GM19438 (cell line): Measurements from ENCODE around the gene SLC38A8.

ENCODE experiments used
- ATAC-seq: cut with Tn5 transposase; IDR thresholded peaks from one replicate; pipeline ENCODE4 v1.9.1; 2021; ENCODE audit warnings: low read depth; ENCODE audit not compliant: unreplicated experiment

SLC38A8 gene

DNA sequence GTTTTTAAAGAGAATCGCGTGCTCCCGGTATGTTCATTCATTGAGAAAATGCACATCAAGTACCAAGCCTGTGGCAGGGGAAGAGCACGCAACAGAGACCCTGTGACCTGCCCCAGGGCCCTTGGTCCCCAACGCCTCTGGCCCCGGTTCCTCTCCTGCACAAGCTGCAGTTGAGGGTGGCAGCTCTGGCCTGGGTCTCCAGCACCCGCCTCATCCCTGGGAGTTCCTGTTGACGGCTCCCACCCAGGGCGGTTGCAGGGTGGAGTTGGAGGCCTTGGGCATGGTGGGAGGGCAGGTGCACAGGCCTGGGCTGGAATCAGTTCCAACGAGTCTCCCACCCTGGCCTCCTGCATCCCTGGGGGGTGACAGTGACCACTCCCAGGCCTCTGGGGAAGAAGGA, 69.5 kb downstream of the SLC38A8 start:
- no peak for ATAC-seq

DNA sequence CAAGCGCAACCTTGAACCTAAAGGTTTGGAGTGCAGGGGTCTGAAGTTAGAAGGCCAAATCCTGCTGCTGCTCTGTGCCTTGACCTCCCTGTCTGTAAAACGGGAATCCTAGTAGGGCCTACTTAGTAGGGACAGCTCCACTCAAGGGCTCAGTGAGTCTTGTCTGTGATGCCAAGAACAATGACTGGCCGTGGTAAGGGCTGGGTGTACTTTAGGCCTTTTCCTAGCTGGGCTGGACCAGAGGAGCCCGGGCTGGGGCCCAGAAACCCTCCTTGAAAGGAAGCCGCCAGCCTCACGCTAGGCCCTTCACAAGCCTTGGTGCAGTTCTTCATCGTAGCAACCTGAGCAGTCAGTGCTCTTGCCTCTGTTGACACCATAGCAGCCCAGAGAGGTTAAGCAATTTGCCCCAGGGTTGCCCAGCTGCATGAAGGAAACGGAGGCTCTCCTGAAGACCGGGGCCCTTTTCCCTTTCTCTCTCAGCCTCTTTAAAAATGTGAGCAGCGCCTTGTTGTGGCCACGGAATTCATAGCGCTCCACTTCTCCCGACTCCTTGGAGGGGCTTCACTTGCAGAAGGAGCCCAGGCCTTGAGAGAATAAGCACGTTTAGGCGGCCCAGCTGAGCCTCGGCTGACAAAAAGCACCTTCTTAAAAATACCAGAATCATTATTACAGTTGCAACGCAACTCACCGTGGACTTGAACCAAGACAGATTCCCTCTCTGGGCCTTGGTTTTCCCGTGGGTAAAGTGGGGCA, 70.2 kb downstream of the SLC38A8 start:
- no peak for ATAC-seq

- no peak for ATAC-seq
These were observed 71.1 kb downstream of the SLC38A8 start for GRCh38 chr16:83971165-83972130.

DNA sequence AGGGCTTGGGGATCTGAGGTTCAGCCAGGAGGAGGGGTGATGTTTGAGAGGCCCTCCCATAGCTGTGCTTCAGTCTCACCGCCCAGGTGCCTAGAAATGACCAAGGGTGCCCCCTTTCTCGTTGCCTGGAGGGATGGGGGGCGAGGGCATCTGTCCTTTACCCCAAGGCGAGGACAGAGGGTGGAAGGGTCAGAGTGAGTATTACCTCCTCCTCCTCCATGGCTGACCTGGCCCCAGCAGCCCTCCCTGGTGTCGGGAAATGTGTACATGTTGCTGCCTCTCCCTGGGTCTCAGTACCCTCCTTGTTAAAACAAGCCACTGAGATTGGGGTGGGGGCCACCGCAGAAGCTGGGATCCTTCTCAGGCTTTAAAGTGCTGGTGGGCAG, 72.2 kb downstream of the SLC38A8 start:
- no peak for ATAC-seq

GRCh38 chr16:83969771-83970429, 72.7 kb downstream of the SLC38A8 start:
- no peak for ATAC-seq

- ATAC-seq = no peak
These were observed 73.5 kb downstream of the SLC38A8 start for GRCh38 chr16:83968891-83969649.

- no peak for ATAC-seq
These were observed 74.2 kb downstream of the SLC38A8 start for GRCh38 chr16:83968306-83968851.

DNA sequence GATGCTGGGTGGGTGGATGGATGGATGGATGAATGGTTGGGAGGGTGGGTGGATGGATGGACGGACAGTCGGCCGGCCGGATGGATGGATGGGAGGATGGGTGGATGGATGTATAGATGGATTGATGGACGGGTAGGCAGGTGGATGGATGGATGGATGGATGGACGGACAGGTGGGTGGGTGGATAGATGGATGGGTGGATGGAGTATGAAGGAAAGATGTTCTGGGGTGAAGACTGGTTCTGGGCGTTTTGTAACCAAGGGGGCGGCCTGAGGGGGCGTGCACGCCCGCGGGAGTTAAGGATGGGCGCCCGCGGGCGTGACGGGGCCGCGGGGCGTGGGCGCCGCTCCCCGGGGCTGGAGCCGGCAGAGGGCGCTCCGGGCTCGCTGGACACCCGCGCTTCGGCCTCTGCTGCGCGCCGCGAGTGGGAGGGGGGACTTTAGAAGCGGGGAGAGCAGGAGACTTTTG, 74.7 kb downstream of the SLC38A8 start, which contains the start of gene NECAB2:
TSS of gene NECAB2 (plus strand) at position 407 of the 468 bp plus-strand sequence. CDS start 405 bp downstream, outside the sequence.
- no peak for ATAC-seq

DNA sequence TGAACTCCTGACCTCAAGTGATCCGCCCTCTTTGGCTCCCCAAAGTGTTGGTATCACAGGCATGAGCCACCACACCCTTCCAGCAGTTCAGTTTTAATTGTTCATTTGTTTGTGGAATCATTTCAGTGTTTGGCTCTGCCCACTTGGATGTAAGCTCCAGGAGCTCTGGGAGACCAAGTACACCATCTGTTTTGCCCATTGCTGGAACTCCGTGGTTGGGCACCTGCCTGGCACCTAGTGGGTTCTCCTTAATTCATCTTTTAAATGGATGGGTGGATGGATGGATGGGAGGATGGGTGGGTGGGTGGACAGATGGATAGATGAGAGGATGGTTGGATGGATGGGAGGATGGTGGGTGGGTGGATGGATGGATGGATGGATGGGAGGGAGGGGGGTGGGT, 75.5 kb downstream of the SLC38A8 start:
- ATAC-seq = no peak

DNA sequence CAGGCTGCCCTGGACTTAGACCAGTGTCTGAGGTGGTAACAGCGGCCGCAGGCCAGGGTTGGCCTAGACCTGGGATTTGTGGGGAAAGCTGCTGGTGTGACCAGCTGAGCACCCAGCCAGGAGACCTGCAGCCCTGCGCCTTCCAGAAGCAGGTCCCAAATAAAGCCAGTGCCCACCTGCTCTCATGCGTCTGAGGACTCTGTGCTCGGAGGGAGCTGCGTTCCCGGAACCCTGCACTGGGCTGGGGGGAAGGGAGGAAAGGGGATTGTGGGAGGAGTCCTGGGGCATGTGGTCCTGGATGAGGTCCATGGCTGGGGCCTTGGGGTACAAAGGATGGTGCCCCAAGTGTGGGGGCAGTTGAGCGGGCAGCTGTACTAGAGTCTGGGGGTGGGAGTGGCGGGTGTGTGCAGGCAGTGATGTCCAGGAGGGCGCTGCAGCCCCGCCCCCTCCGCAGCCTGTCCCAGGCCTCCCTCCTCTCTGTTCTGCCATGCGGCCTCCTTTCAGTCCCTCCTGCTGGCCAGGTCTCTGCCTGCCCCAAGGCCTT, 76.4 kb downstream of the SLC38A8 start:
- ATAC-seq = no peak

- ATAC-seq = no peak
These were observed 77.0 kb downstream of the SLC38A8 start for GRCh38 chr16:83965444-83966152.

- no peak for ATAC-seq
These were observed 77.7 kb downstream of the SLC38A8 start for GRCh38 chr16:83964684-83965443.

- no peak for ATAC-seq
These were observed 79.1 kb downstream of the SLC38A8 start for GRCh38 chr16:83963277-83964119.

- no peak for ATAC-seq
These were observed 81.0 kb downstream of the SLC38A8 start for GRCh38 chr16:83961591-83961990.

GRCh38 chr16:83960521-83961249, 81.9 kb downstream of the SLC38A8 start:
- ATAC-seq = no peak
